Left colon (tissue), 2 donors: Measurements from ENCODE around the gene EPHA1. TPM values are rescaled to one million over a fixed set of nuclear protein-coding genes. Genes with fewer than 3 reads are reported as not detected.

ENCODE experiments used
- microRNA-seq, 2 donors: library from miRNA; unstranded; fragments of <30 nt; microRNA quantifications; one replicate each; pipeline versions ENCODE4 v1.1.0 to v1.2.0, GENCODE V29; 2020
- total RNA-seq, 2 donors: library from RNA; stranded (reverse); fragmentation: NEBNext Ultra II Directional; extraction: Animal tissue kit (Norgen Biotek cat#: 25700); gene quantifications; one replicate each; pipeline ENCODE4 v1.2.1, GENCODE V29; 2021
- donor health status: DM: no; HTN: no; CAD: no.
- donor health status: DM: yes; HTN: yes; CAD: no.

The EPHA1 gene
- total RNA-seq, 2 donors from 2014 or later: 18.2 to 25.1 TPM

Small RNAs within 50 kb of the gene (microRNA-seq; reads per million reads assigned to microRNA genes)
- gene MIR6892: 0 to 10.9 reads per million in 2 donors

Other genes starting within 250 kb of the EPHA1 start
- not detected for gene TAS2R39, start 225.4 kb downstream of the EPHA1 start, total RNA-seq
- not detected for gene TAS2R40, start 186.8 kb downstream of the EPHA1 start, total RNA-seq
- gene GSTK1, start 145.4 kb downstream of the EPHA1 start, total RNA-seq: 100 to 1,000 TPM; 290 to 349 TPM
- 10 to 100 TPM; 21.8 to 54.1 TPM for gene TMEM139, start 123.9 kb downstream of the EPHA1 start, total RNA-seq
- 10 to 100 TPM; 29.9 to 39.4 TPM for gene CASP2, start 120.5 kb downstream of the EPHA1 start, total RNA-seq
- not detected for gene CLCN1, start 92.7 kb downstream of the EPHA1 start, total RNA-seq
- 1 to 10 TPM in 1 of 2 donors, under 1 TPM in 1; 0.27 to 3.4 TPM for gene FAM131B, start 46.1 kb downstream of the EPHA1 start, total RNA-seq
- gene ZYX, start 27.5 kb downstream of the EPHA1 start, total RNA-seq: 10 to 100 TPM; 70.1 to 84.4 TPM
- gene TAS2R60, start 34.6 kb upstream of the EPHA1 start, total RNA-seq: not detected
- not detected for gene TAS2R41, start 69.0 kb upstream of the EPHA1 start, total RNA-seq
- gene CTAGE15, start 162.9 kb upstream of the EPHA1 start, total RNA-seq: 1 to 10 TPM; 1.7 to 2.2 TPM
- 1 to 10 TPM in 1 of 2 donors, under 1 TPM in 1; 0.89 to 2.1 TPM for gene TCAF2, start 212.1 kb upstream of the EPHA1 start, total RNA-seq